ENCODE results near the gene SNED1.

Gene SNED1

GRCh38 chr2:240997856-240998705 is at the start of gene SNED1:
Gene SNED1, plus strand, starts transcription at chr2:240998618. Its CDS starts 220 bp downstream, at chr2:240998838.
- Mint-ChIP-seq H3K9me3 (no peaks in the 10 kb centered on the region), H3K27ac (no peak within 1 kb of the TSS), H3K4me1 (ENCODE audit: low read depth) (peaks cover 8% of the 10 kb centered on the region), H3K27me3 (ENCODE audit: low read depth) (peaks cover 38% of the 10 kb centered on the region), H3K36me3 (ENCODE audit: low read depth) (peaks cover 2% of the 10 kb centered on the region), H3K4me3 (peak within 1 kb of the TSS; percentile 48)

- no peaks in the 10 kb centered on the region for H3K9me3 Mint-ChIP-seq
- no peak overlapping the region for H3K27ac Mint-ChIP-seq
- H3K4me1 Mint-ChIP-seq (ENCODE audit: low read depth), result no peaks in the 10 kb centered on the region
- no peak overlapping the region for H3K4me3 Mint-ChIP-seq
- no peaks in the 10 kb centered on the region for H3K27me3 Mint-ChIP-seq (ENCODE audit: low read depth)
- H3K36me3 Mint-ChIP-seq (ENCODE audit: low read depth), result no peaks in the 10 kb centered on the region
These were observed 49.3 kb upstream of the SNED1 start for GRCh38 chr2:240948905-240949790.

GRCh38 chr2:240949791-240950705 is 48.4 kb upstream of the SNED1 start:
- Mint-ChIP-seq H3K4me1 (ENCODE audit: low read depth) (no peaks in the 10 kb centered on the region), H3K4me3 (no peak overlapping the region), H3K27me3 (ENCODE audit: low read depth) (no peaks in the 10 kb centered on the region), H3K9me3 (no peaks in the 10 kb centered on the region), H3K36me3 (ENCODE audit: low read depth) (no peaks in the 10 kb centered on the region), H3K27ac (no peak overlapping the region)

GRCh38 chr2:240951045-240951594 is 47.3 kb upstream of the SNED1 start:
- Mint-ChIP-seq H3K4me3 (no peak overlapping the region), H3K9me3 (no peaks in the 10 kb centered on the region), H3K27ac (no peak overlapping the region), H3K36me3 (ENCODE audit: low read depth) (no peaks in the 10 kb centered on the region), H3K4me1 (ENCODE audit: low read depth) (no peaks in the 10 kb centered on the region), H3K27me3 (ENCODE audit: low read depth) (no peaks in the 10 kb centered on the region)

GRCh38 chr2:240952496-240953246 is 45.7 kb upstream of the SNED1 start:
- Mint-ChIP-seq H3K27me3 (ENCODE audit: low read depth) (no peaks in the 10 kb centered on the region), H3K9me3 (no peaks in the 10 kb centered on the region), H3K36me3 (ENCODE audit: low read depth) (no peaks in the 10 kb centered on the region), H3K4me3 (no peak overlapping the region), H3K27ac (no peak overlapping the region), H3K4me1 (ENCODE audit: low read depth) (no peaks in the 10 kb centered on the region)

- Mint-ChIP-seq H3K4me3 (no peak overlapping the region), H3K27ac (no peak overlapping the region), H3K36me3 (ENCODE audit: low read depth) (no peaks in the 10 kb centered on the region), H3K9me3 (no peaks in the 10 kb centered on the region), H3K4me1 (ENCODE audit: low read depth) (no peaks in the 10 kb centered on the region), H3K27me3 (ENCODE audit: low read depth) (no peaks in the 10 kb centered on the region)
These were observed 44.7 kb upstream of the SNED1 start for GRCh38 chr2:240953426-240954410.

GRCh38 chr2:240954436-240955305 is 43.7 kb upstream of the SNED1 start:
- no peaks in the 10 kb centered on the region for H3K9me3 Mint-ChIP-seq
- H3K27ac Mint-ChIP-seq, result no peak overlapping the region
- no peak overlapping the region for H3K4me3 Mint-ChIP-seq
- H3K27me3 Mint-ChIP-seq (ENCODE audit: low read depth), result no peaks in the 10 kb centered on the region
- H3K36me3 Mint-ChIP-seq (ENCODE audit: low read depth), result no peaks in the 10 kb centered on the region
- H3K4me1 Mint-ChIP-seq (ENCODE audit: low read depth), result no peaks in the 10 kb centered on the region

- no peaks in the 10 kb centered on the region for H3K36me3 Mint-ChIP-seq (ENCODE audit: low read depth)
- H3K4me3 Mint-ChIP-seq, result no peak overlapping the region
- no peaks in the 10 kb centered on the region for H3K27me3 Mint-ChIP-seq (ENCODE audit: low read depth)
- H3K4me1 Mint-ChIP-seq (ENCODE audit: low read depth), result no peaks in the 10 kb centered on the region
- no peak overlapping the region for H3K27ac Mint-ChIP-seq
- no peaks in the 10 kb centered on the region for H3K9me3 Mint-ChIP-seq
These were observed 42.9 kb upstream of the SNED1 start for GRCh38 chr2:240955306-240956170.

GRCh38 chr2:240956171-240956934 is 42.1 kb upstream of the SNED1 start:
- no peak overlapping the region for H3K4me3 Mint-ChIP-seq
- H3K27ac Mint-ChIP-seq, result no peak overlapping the region
- no peaks in the 10 kb centered on the region for H3K4me1 Mint-ChIP-seq (ENCODE audit: low read depth)
- no peaks in the 10 kb centered on the region for H3K27me3 Mint-ChIP-seq (ENCODE audit: low read depth)
- H3K36me3 Mint-ChIP-seq (ENCODE audit: low read depth), result no peaks in the 10 kb centered on the region
- no peaks in the 10 kb centered on the region for H3K9me3 Mint-ChIP-seq

GRCh38 chr2:240956935-240957655 is 41.3 kb upstream of the SNED1 start:
- Mint-ChIP-seq H3K36me3 (ENCODE audit: low read depth) (no peaks in the 10 kb centered on the region), H3K9me3 (no peaks in the 10 kb centered on the region), H3K27ac (no peak overlapping the region), H3K4me1 (ENCODE audit: low read depth) (no peaks in the 10 kb centered on the region), H3K27me3 (ENCODE audit: low read depth) (no peaks in the 10 kb centered on the region), H3K4me3 (no peak overlapping the region)
